Cerebellar cortex (tissue), 1 donor: ENCODE measurements around the gene FAM118B.

Experiments used
- DNase-seq: peaks from one replicate; pipeline ENCODE4 v3.0.0-alpha.2; 2015; ENCODE audit warnings: low spot score

The FAM118B gene

DNA sequence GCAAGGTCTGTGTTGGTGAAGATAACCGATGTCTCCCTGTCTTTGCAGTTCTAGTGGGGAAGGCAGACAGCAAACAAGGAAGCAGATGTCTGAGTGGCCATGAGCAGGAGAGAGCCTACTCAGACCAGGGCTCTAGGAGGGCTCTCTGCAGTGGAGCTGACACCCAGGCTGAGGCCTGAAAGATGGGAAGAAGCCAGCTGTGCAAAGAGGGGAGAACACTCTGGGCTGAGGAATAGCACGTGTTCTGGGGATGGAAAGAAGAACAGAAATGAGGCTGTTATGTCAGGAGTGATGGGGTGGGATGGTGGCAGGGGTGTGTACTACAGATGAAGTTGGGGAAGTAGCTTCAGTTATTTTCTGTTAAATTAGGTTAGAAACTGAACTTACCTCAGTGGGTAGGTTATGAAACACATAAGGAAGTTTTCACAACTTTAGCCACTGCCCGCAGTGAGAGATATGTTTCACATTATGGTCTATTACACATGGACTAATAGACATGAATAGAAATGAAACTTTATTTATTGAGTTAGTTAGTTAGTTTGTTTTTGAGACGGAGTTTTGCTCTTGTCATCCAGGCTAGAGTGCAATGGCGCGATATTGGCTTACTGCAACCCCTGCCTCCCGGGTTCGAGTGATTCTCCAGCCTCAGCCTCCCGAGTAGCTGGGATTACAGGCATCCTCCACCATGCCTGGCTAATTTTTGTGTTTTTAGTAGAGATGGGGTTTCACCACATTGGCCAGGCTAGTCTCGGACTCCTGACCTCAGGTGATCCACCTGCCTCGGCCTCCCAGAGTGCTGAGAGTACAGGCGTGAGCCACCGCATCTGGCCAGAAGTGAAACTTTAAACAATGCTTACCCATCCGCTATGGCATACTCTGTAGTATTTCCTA lies 100.1 kb downstream of the FAM118B start:
- no peak for DNase-seq
